GM12892 (cell line): Measurements from ENCODE around the gene DEPP1.

Experiments
- POLR2A ChIP-seq: IDR thresholded peaks from 2 replicates; pipeline ENCODE4 v1.6.1; 2011; ENCODE audit warnings: low read depth, low read length, control low read depth
- POLR2AphosphoS5 ChIP-seq: IDR thresholded peaks from 2 replicates; pipeline ENCODE4 v1.6.1; 2011; ENCODE audit warnings: low read depth, low read length, control low read depth
- TAF1 ChIP-seq: IDR thresholded peaks from 2 replicates; pipeline ENCODE4 v1.6.1; 2011; ENCODE audit warnings: low read depth, mild to moderate bottlenecking, control low read depth, low read length, borderline replicate concordance

DNA sequence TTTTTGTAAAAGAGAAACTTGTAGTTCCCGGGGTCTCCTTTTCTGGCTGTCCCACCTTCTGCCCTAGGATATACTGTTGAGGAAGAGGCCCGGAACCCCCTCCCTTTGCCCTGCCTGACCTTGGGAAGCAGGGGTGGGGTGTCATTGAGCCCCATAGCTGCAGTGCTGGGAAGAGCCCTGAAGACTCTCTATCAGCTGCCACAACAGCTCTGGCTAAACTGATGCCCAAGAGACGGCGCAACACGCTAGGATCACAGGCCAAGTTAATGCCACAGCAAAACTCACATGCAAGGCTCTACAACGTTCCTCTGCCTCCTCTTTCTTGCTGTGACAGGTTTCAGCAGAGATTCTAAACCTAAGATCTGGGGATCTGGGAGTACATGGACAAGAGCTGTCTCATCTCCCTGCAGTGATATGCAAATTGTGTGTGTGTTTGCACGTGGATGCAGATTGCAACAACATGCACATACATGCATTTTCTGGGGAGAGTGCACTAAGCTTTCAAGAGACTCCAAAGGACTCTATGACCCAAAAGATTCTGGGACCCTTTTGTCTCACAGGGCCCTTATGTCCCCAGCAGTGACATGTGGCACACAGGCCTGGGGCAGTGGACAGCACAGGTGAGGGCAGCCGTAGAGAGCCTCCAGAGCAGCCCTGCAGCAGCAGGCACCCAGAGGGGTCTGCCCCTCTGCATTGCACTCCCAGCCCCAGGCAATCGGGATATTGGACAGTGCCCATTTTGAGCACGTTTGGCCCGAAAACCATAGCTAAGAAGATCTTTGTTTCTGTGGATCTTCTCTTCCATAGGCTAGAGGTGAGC, 16.5 kb downstream of the DEPP1 start:
- TF ChIP-seq POLR2A: no peak
- no peak for TF ChIP-seq POLR2AphosphoS5
- TF ChIP-seq TAF1: no peak
